Activated T-helper 1 cell treated with anti-CD3 and anti-CD28 coated beads, Interleukin-2, amount 50 U/mL, for 16 hours (primary cell): ENCODE results near the gene BRIP1.
"Not testable (repeated sequence)": the region's sequence is repeated elsewhere in the genome, so short reads cannot be mapped to it uniquely, and the experiment has no call there.

Source experiments
- DNase-seq, 2 donors: peaks; one replicate each; pipeline ENCODE4 v3.0.0-alpha.2; 2020; ENCODE audit warnings: low read depth in 1 of 2, low spot score in 1 of 2

Gene BRIP1

DNA sequence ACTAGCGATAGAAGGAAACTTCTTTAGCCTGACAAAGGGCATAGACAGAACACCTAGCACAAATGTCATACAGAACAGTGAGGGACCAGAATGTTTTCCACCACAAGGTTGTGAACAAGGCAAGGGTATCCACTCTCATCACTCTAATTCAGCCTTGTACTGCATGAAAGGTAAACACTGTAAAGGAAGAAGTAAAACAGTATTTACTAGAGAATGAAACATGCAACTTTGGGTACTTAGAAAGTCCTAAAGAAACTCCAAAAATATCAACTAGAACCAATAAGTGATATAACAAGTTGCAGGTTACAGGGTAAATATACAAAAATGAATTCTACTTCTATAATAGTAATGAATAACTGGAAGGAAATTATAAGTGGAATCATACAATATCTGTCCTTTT, 32.2 kb downstream of the BRIP1 start:
- DNase-seq, result no peak

DNA sequence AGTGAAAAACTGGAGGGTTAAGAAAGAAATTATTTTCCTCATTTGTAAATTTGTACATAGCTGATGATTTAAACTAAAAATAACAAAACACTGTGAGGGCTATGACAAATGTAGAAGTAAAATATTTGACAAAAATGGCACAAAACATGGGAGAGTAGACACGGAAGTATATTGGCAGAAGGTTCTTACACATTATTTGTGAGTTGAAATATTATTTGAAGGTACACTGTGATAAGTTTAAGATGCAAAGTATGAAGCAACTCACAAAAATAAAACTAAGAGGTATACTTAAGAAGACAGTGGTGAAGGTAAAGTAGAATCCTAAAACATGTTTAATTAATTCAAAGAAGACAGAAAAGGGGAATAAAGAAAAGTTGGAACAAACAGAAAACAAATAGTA, 34.6 kb downstream of the BRIP1 start:
- DNase-seq, result no peak

DNA sequence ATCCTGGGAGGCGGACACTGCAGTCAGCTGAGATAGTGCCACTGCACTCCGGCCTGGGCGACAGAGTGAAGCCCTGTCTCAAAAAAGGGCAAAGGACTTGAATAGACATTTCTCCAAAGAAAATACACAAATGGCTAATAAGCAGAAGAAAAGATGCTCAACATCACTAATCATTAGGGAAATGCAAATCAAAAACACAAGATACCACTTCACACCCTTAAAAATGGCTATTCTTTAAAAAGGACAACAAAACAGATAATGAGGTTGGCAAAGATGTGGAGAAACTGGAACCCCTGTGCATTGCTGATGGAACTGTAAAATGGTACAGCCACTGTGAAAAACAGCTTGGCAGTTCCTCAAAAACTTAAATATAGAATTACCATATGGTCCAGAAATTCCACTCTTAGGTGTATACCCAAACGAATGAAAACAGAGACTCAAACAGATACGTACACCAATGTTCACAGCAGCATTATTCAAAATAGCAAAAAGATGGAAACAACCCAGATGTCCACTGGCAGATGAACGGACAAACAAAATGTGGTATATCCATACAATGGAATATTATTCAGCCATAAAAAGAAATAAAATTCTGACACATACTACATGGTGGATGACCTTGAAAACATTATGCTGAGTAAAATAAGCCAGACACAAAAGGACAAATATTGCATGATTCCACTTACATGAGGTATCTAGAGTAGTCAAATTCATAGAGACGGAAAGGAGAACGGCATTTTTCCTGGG, 35.5 kb downstream of the BRIP1 start:
- DNase-seq, result no peak

DNA sequence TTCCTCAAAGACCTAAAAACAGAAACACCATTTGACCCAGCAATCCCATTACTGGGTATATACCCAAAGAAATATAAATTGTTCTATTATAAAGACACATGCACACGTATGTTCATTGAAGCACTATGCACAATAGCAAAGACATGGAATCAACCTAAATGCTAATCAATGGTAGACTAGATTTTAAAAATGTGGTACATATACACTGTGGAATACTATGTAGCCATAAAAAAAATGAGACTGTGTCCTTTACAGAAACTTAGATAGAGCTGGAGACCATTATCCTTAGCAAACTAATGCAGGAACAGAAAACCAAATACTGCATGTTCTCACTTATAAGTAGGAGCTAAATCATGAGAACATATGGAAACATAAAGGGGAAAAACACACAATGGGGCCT, 36.5 kb downstream of the BRIP1 start:
- not testable (repeated sequence) for DNase-seq

DNA sequence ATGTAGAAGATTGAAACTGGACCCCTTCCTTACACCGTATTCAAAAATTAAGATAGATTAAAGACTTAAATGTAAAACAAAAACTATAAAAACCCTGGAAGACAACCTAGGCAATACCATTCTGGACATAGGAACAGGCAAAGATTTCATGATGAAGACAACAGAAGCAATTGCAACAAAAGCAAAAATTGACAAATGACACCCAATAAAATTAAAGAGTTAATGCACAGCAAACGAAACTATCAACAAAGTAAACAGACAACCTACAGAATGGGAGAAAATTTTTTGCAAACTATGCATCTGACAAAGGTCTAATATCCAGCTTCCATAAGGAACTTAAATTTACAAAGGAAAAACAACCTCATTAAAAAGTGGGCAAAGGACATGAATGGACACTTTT, 37.1 kb downstream of the BRIP1 start:
- DNase-seq, result not testable (repeated sequence)

DNA sequence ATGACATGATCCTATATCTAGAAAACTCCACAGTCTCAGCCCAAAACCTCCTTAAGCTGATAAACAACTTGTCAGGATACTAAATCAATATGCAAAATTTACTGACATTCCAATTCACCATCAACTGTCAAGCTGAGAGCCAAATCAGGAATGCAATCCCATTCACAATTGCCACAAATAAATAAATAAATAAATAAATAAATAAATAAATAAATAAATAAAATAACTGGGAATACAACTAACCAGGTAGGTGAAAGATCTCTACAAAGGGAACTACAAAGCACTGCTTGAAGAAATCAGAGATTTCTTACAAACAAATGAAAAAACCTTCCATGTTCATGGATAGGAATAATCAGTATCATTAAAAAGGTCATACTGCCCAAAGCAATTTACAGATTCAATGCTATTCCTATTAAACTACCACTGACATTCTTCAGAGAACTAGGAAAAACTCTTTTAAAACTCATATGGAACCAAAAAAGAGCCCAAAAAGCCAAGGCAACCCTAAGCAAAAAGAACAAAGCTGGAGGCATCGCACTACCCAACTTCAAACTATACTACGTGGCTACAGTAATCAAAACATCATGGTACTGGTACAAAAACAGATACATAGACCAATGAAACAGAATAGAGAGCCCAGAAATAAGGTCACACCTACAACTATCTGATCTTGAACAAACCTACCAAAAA, 37.7 kb downstream of the BRIP1 start:
- DNase-seq, result no peak

DNA sequence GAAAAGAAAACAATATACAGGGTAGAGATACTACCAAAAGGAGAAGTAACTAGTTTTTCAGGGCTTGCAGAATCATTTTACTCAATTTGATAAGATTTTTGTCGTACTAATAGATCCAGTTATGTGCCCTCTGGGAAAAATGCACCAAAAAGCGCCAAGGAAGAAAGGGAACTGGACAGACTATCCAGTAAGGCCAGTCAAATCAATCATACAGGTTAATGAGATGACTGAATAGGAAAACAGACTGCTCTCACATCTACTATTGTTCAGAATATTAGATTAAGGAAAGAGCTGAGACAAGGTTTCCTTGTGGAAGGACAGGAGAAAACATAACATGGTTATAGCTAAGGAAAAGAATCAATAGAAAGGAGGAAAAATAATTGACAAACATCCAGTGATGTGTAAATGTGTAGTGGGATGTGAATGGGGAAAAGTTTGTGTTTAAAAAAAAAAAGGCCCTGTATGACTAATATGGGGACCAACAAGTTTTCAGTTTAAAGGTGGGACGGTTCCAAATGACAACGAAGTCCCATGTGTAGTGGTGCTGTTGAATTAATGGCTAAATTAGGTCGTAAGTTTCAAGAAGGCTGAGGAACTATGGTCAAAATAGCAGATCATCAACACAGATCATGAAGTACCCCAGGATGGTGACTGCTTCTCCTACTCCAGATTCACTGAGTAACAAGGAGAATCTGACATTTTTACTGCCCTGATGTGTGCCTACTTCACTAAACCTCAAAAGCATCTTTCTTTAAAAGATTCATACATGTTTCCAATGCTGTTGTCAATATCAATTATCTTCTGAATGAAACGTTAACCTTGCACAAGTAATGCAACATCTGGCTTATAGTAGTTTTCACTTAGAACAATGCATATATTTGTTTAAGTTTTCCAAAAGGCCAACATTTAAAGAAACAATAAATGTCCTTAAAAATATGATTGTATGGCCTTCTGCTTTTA, 40.7 kb downstream of the BRIP1 start:
- DNase-seq, result no peak

DNA sequence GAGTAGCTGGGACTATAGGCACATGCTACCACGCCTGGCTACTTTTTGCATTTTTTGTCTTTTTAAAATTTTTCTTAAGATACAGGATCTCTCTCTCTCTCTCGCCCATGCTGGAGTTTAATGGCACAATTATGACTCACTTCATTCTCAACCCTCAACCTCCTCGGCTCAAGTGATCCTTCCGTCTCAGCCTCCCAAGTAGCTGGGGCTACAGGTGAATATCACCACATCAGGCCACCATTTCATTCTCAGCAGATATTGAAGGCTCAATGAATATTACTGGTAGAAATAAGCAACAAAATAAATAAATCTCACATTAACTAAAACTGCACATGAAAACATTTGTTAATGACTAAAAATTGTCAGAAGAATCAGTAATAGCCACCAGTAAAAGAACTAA, 41.7 kb downstream of the BRIP1 start:
- DNase-seq, result no peak

DNA sequence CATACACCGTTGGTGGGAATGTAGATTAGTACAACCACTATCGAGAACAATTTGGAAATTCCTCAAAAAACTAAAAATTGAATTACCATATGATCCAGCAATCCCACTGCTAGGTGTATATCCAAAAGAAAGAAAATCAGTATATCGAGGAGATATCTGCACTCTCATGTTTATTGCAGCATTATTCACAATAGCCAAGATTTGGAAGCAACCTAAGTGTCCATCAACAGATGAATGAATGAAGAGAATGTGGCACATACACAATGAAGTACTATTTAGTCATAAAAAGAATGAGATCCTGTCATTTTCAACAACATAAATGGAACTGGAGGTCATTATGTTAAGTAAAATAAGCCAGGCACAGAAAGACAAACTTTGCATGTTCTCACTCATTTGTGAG, 44.1 kb downstream of the BRIP1 start:
- DNase-seq, result not testable (repeated sequence)

DNA sequence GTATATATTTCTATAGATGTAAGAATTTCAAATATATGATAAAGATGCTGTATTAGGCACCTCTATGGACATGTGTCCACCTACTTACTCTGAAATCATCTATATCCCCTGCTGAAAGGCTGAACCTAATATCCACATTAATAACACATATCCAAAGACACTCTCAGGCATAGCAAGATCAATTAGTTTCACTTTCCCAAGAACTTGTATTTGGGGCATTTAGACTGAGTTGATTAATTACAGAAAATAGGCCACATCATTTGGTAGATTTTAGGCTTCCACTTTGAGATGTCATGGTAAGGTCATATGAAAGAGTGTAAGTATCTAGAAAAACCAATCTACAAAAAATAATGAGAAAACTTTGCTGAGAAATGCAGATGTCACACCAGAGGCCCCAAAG, 45.1 kb downstream of the BRIP1 start:
- no peak for DNase-seq

DNA sequence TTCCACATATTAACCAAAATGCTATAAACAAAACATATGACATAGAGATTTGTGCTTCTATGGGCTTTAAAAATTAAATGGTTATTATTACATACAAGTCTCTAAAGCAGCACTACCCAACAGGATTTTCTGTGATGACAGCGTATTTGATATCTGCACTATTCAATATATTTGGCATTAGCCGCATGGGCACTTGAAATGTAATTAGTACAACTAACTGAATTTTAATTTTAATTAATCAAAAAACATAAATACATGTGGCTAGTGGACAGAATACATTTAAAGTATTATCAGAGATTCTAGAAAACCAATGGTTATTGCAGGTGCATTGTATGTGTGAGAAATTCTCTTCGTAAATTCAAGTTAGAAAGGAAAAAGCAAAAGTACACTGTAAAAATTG, 45.9 kb downstream of the BRIP1 start:
- DNase-seq, result no peak

DNA sequence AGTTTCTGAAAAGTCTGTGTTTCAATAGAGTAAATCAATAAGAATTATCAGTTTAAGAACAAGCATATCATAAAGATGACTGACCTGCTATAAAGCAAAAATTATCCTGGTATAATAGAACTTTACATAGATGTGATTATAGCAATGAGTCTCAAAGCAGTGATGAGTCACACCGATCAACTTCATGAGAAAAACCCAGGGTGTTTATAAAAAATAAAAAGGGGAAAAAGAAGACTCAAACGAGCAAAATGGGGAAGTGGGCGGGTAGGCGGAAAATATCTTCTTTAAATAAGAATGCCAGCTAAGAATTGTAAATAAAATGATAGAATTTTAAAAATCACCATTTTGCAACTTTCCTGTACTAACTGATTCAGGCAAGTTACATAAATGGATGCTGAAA, 46.8 kb downstream of the BRIP1 start:
- DNase-seq, result no peak

DNA sequence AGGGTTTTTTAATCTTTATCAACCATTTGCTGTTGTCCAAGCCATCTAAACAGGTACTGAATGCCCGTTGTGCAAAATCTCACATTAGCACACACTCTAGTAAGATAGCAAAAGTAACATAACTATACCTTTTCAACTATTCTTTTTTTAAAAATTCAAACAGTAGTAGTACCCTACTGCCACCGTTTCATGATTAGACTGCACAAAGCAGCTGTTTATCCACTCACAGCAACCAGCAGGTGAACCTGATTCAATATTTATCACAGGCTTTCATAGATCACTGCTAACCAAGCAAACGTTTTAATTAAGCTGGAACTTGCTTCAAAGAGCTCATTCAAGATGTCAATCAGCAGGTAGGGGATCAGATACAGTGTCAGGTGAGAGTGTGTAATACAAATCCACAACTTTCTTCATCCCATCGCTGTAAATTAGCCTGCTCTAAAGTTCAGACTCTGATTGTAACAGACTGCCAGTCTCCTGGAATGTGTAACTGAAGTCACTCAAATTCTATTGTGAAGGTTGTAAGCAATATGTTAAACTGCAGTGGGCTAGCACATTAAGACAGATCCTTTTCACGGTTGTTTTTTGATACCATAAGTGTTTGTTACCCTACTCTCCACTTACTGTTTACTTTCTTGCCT, 47.3 kb downstream of the BRIP1 start:
- DNase-seq, result no peak

DNA sequence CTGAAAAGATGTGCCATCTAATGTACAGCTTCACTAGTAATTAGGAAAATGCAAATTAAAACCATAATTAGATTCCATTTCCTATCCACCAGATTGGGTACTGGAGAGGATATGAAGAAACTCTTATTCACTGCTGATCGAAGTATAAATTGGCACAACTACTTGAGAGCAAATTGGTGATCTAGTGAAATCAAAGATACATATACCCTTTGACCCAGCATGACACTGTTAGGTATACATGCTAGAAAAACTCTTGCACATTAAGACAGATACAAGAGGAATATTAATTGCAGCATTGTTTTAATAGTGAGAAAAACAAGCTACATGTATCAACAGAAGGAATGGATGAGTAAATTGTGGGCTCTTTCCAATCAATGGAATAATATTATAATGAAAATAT, 48.8 kb downstream of the BRIP1 start:
- no peak for DNase-seq

DNA sequence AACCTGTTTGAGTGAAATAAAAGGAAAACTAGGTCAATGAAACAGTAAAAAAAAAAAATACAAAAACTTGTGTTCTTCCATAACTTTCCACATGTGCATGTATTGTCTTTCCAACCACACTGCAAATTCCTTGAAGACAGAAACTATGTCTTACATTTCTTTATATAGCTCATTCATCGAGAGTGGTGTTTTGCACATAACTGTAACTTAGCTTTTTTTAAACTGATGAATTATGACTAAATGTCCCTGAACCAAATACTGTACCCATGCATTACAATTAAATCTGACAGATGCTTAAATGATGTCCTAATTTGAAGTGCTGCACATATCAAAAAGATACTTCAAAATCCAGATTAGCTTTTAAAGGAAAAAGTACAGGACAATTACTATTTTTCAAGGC, 50.1 kb downstream of the BRIP1 start:
- DNase-seq, result no peak

DNA sequence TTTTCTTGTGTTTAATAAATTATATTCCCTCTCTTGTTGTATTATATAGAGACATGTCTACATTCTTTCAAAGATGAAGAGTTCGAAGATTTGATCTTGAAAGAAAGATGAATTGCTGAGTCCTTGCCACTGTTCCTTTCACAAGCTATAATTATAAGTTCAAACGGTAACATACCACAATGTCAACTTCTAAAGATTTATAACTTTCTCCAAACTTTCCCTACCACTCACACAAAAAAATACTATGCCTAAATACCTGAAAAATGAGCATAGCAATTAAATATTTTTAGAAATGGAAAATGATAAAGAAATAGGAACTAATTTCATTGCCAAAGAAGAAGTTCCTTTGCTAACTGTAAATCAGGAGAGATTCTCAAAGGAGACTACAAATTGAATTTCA, 50.6 kb downstream of the BRIP1 start:
- DNase-seq, result no peak

DNA sequence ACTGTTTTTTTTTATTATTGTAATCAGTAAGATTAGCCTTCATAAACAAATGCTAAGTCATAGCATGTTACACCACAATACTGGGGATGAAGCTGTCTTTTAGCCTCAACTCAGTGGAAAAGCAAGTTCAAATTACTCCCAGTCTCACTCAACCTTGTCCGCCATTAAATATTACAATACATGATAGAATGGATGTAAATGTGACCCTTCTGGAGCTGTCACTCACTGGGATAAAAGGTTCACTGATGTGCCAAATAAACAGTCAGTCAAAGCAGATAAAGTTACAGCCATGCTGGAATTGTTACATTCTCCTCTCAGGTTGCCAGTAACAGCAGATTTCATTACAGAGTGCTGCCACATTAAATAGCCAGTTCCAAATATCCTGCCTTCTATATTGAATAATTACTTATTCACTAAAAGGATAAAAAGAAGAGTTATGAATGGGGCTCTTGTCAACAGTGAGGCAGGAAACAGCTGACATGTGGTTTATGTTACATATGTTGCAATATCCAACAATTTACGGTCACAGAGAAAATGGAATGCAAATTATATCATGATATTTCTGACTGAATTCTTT, 53.4 kb downstream of the BRIP1 start:
- no peak for DNase-seq

DNA sequence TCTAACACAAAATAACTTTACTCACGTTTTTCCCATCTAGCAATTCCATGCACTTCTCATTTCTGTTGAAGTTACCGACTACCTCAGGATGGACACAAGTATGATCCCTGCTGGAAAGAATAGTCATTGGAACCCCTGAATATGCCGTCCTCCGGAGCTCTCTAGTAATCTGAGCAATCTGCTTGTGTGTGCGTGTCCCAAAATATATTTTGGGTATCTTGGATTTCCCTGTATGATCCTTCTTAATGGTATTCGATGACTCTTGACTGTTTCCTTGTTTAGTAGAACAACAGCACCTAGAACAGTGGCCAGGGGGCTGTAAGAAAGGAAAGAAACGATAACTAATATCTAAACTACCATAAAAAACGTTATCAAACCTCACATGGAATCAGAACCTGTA, 54.9 kb downstream of the BRIP1 start:
- no peak for DNase-seq

DNA sequence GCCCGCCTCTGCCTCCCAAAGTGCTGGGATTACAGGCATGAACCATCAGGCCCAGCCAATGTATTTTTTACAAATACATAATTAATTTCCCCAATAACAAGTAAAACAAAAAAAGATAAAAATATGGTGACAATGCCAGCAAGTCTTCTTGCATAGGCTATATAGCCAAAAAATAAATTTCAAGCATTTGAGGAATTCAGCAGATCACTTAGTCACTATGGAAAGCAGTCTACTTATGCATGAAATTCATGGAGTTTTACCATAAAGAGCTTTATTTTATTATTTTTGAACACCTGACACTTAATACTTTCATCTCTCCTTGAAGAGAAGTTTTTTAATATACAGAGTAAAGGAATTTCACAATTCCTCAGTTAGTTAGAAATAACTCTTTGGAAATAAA, 56.4 kb downstream of the BRIP1 start:
- DNase-seq, result no peak

DNA sequence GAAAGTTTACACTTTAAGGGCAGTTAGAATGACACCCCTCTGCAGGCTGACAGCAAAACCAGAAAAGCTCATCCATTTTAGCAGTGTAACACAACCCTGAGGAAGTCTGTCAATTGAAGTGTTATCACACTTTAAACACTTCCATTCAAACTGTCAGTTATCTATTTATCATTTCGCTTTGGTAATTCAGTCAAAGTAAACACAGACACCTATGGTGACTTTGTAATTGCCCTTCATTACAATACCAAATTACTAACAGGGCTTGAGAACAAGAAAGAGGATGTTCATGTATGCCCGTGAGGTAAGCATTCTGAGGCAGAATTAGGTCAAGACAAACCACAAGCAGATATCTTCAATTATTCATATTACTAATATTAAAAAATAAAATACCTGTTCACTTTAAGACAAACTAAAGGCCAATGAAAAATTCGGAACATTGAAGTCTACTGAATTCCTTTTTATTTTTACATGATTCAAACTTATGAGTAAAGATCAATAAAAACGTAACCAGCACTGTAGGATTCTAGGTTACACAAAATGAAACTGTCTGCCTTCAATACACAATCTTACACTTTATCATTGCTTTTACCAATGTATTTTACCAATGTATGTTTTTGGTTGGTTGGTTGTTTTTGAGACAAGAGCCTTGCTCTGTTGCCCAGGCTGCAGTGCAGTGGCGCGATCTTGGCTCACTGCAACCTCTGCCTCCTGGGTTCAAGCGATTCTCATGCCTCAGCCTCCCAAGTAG, 57.1 kb downstream of the BRIP1 start:
- no peak for DNase-seq
